PC-3 (cell line): ENCODE data around the gene SPINT3. TPM values are rescaled to one million over a fixed set of nuclear protein-coding genes. Genes with fewer than 3 reads are reported as not detected.

ENCODE experiments used
- ATAC-seq: fragments of 200-7000 bp; cut with Tn5 transposase; 2 replicates; pipeline ENCODE4 v1.9.1; 2020; ENCODE audit warnings: mild to moderate bottlenecking, moderate library complexity
- BruUV-seq: library from RNA; stranded (reverse); fragments of 400-500 nt; replicated peaks from 2 replicates; lab custom pipeline; 2021; lab: Mats Ljungman, UMichigan
- CTCF ChIA-PET: fragments of 300-600 bp; sonication (Branson Sonifier 250); formaldehyde crosslinking; loops from one replicate; lab custom pipeline; 2022; ENCODE audit warnings: antibody characterized with exemption; lab: Charles Lee
- POLR2A ChIA-PET: fragments of 300-600 bp; sonication (Branson Sonifier 250); formaldehyde crosslinking; loops from one replicate; lab custom pipeline; 2022; ENCODE audit warnings: antibody characterized with exemption; ENCODE audit not compliant: unreplicated experiment; lab: Charles Lee
- DNase-seq: peaks from one replicate; pipeline ENCODE4 v3.0.0-alpha.2; 2015
- H2AFZ ChIP-seq: fragments of 300-600 bp; sonication (generic); 2 replicates; pipeline ENCODE4 v1.6.0; 2016; ENCODE audit warnings: antibody characterized with exemption, low read length
- H3F3A ChIP-seq: fragments of 300-600 bp; sonication (generic); one replicate; pipeline ENCODE4 v1.6.0; 2017; ENCODE audit warnings: antibody characterized with exemption, low read length, control low read depth, mild to moderate bottlenecking; ENCODE audit not compliant: unreplicated experiment
- H3K27ac ChIP-seq: fragments of 300-600 bp; sonication (generic); 2 replicates; pipeline ENCODE4 v1.5.1; 2016; ENCODE audit warnings: mild to moderate bottlenecking, low read length
- H3K27me3 ChIP-seq: fragments of 300-600 bp; sonication (generic); 2 replicates; pipeline ENCODE4 v1.6.1; 2016; ENCODE audit warnings: low read length, mixed read lengths
- H3K36me3 ChIP-seq: fragments of 300-600 bp; sonication (generic); 2 replicates; pipeline ENCODE4 v1.6.1; 2016; ENCODE audit warnings: low read depth, mixed run types, low read length, mixed read lengths
- H3K4me1 ChIP-seq: fragments of 300-600 bp; sonication (generic); 2 replicates; pipeline ENCODE4 v1.5.1; 2016; ENCODE audit warnings: low read length; ENCODE audit not compliant: insufficient read depth
- H3K4me2 ChIP-seq: fragments of 300-600 bp; sonication (generic); 2 replicates; pipeline ENCODE4 v1.6.0; 2016; ENCODE audit warnings: low read length
- H3K4me3 ChIP-seq: fragments of 300-600 bp; sonication (generic); 2 replicates; pipeline ENCODE4 v1.5.1; 2016; ENCODE audit warnings: mild to moderate bottlenecking, low read length, mixed read lengths
- H3K79me2 ChIP-seq: fragments of 300-600 bp; sonication (generic); 2 replicates; pipeline ENCODE4 v1.6.1; 2017; ENCODE audit warnings: low read length, mixed read lengths
- H3K9ac ChIP-seq: fragments of 300-600 bp; sonication (generic); 2 replicates; pipeline ENCODE4 v1.6.0; 2016; ENCODE audit warnings: mild to moderate bottlenecking, low read length
- H3K9me2 ChIP-seq: fragments of 300-600 bp; sonication (generic); replicated peaks from 2 replicates; pipeline ENCODE4 v1.6.1; 2016; ENCODE audit warnings: mixed run types, low read length, mixed read lengths
- H3K9me3 ChIP-seq: fragments of 300-600 bp; sonication (generic); 2 replicates; pipeline ENCODE4 v1.6.1; 2016; ENCODE audit warnings: low read length, mixed read lengths
- H4K20me1 ChIP-seq: fragments of 300-600 bp; sonication (generic); 2 replicates; pipeline ENCODE4 v1.6.1; 2016; ENCODE audit warnings: low read length, mixed read lengths
- EZH2 ChIP-seq: fragments of 300-600 bp; sonication (generic); IDR thresholded peaks from one replicate; pipeline ENCODE4 v1.6.1; 2017; ENCODE audit warnings: antibody characterized with exemption, mild to moderate bottlenecking, low read length; ENCODE audit not compliant: unreplicated experiment
- EZH2phosphoT487 ChIP-seq: fragments of 300-600 bp; sonication (generic); IDR thresholded peaks from 2 replicates; pipeline ENCODE4 v1.6.1; 2018; ENCODE audit warnings: mild to moderate bottlenecking, antibody characterized with exemption, low read length, borderline replicate concordance
- intact Hi-C: fragments of 100-400 bp; cut with micrococcal nuclease; formaldehyde crosslinking; loops from 2 replicates; pipeline ENCODE4 v1.9.0; 2023
- total RNA-seq: library from RNA; depleted of rRNA; stranded (reverse); fragments of >200 nt; gene quantifications from 2 replicates; pipeline ENCODE4 v1.2.3, GENCODE V29; 2014
- TF ChIP-seq, protein P1 (sequence below): fragments of 300-600 bp; sonication (generic); conservative IDR thresholded peaks from 2 replicates; pipeline ENCODE4 v1.5.1; 2017; ENCODE audit warnings: antibody characterized with exemption, low read depth, mild to moderate bottlenecking, low read length

The SPINT3 gene
- total RNA-seq, 1 experiment from 2014 or later = not detected

DNA sequence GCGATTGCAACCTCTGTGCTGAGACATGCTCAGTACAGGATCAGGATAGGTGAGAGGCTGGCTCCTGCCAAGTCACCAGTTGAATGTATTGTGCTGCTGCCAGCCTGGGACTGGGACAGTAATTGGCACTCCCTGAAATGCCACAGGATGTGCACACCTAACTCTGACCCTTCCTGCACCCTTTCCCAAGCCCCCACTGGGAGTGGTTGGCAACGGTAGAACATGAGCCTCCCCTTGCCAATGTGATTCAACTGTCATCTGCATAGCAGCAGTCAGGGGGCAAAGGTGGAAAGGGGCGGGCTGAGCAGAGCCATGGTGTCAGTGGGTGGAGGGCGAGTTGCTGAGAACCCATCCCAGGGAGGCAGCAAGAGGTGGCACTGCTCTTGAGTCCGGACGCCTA is 15.4 kb downstream of the SPINT3 start:
- Histone ChIP-seq H3K9me2 (no peaks in the 10 kb centered on the region), H3K4me1 (no peaks in the 10 kb centered on the region), H4K20me1 (no peaks in the 10 kb centered on the region), H3K27ac (no peak overlapping the region), H3K79me2 (no peaks in the 10 kb centered on the region), H3K4me2 (no peak overlapping the region), H3K4me3 (no peak overlapping the region), H3K9me3 (no peaks in the 10 kb centered on the region), H3K9ac (no peak overlapping the region), H3K27me3 (peaks cover 4% of the 10 kb centered on the region; the same call in 1 of the 2 replicates), H3K36me3 (no peaks in the 10 kb centered on the region), H3F3A (no peaks in the 10 kb centered on the region), H2AFZ (no peak overlapping the region)
- CTCF ChIA-PET = no interaction called here
- ATAC-seq (peak; percentile 24), DNase-seq (peak; percentile 28)
- TF ChIP-seq EZH2 (no peak), EZH2phosphoT487 (no peak)
- TF ChIP-seq, protein P1, sequence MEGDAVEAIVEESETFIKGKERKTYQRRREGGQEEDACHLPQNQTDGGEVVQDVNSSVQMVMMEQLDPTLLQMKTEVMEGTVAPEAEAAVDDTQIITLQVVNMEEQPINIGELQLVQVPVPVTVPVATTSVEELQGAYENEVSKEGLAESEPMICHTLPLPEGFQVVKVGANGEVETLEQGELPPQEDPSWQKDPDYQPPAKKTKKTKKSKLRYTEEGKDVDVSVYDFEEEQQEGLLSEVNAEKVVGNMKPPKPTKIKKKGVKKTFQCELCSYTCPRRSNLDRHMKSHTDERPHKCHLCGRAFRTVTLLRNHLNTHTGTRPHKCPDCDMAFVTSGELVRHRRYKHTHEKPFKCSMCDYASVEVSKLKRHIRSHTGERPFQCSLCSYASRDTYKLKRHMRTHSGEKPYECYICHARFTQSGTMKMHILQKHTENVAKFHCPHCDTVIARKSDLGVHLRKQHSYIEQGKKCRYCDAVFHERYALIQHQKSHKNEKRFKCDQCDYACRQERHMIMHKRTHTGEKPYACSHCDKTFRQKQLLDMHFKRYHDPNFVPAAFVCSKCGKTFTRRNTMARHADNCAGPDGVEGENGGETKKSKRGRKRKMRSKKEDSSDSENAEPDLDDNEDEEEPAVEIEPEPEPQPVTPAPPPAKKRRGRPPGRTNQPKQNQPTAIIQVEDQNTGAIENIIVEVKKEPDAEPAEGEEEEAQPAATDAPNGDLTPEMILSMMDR = no peak
- BruUV-seq = no TSS peak
- intact Hi-C loops = no loop called here
- POLR2A ChIA-PET = no interaction called here

DNA sequence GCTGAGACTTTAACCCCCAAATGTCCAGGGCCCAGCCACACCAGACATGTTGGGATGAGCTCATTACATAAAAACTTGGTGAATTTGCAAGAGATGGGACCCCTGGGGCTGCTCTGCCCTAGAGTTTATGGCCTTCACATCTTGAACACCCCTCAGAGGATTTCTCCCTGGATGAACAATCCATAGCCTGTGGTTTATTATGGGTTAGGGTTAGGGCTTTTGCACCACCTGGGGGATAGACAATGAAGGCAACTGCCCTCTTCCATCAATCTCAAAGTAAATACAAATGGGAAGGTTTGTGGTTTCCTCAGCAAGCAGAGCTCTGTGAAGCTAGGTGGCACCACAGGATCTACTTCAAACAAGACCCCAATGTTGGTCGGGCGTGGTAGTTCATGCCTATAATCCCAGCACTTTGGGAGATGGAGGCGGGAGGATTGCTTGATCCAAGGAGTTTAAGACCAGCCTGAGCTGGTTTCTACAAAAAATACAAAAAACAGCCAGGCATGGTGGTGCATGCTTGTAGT is 17.4 kb downstream of the SPINT3 start:
- no peaks in the 10 kb centered on the region for H4K20me1 ChIP-seq
- H3K9me2 ChIP-seq = no peaks in the 10 kb centered on the region
- no peak overlapping the region for H3K4me2 ChIP-seq
- no peak overlapping the region for H2AFZ ChIP-seq
- ChIA-PET CTCF (no interaction called here), POLR2A (no interaction called here)
- no peaks in the 10 kb centered on the region for H3K4me1 ChIP-seq
- intact Hi-C loops = no loop called here
- no peak overlapping the region for H3K9ac ChIP-seq
- TF ChIP-seq, protein P1 = 0 out of 2 replicates have a peak, but pooled peaks have one; percentile 11
- TF ChIP-seq EZH2phosphoT487 (no peak), EZH2 (no peak)
- no peak overlapping the region for H3K4me3 ChIP-seq
- DNase-seq (peak; percentile 10), ATAC-seq (no peak)
- no TSS peak for BruUV-seq
- no peaks in the 10 kb centered on the region for H3K9me3 ChIP-seq
- no peaks in the 10 kb centered on the region for H3K79me2 ChIP-seq
- no peaks in the 10 kb centered on the region for H3K36me3 ChIP-seq
- H3K27ac ChIP-seq = no peak overlapping the region
- no peaks in the 10 kb centered on the region for H3F3A ChIP-seq
- peaks cover 4% of the 10 kb centered on the region; the same call in 1 of the 2 replicates for H3K27me3 ChIP-seq

DNA sequence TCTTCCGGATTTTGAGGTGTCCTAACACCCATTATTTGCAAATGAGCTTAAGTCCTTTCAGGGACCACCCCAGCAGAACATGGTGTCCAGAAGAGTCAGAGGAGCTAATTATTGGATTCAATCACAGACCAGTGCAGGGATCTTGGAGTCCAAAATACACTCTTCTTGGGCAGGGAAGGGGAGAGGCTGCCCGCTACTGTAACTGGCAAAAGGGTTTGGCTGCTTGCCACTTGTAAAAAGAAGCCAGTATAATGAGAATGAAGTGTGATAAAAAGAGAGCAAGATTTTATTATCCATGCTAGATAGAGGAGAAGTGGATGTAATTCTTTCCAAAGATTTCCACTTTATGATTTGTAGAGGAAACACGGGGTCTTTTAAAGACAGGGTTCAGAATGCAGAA is 19.3 kb downstream of the SPINT3 start:
- Histone ChIP-seq H3K36me3 (no peaks in the 10 kb centered on the region), H2AFZ (no peak overlapping the region), H3K27me3 (peaks cover 4% of the 10 kb centered on the region; the same call in 1 of the 2 replicates), H3K27ac (no peak overlapping the region), H3K9me2 (no peaks in the 10 kb centered on the region), H3K9ac (no peak overlapping the region), H3K9me3 (no peaks in the 10 kb centered on the region), H3K4me3 (no peak overlapping the region), H3K79me2 (no peaks in the 10 kb centered on the region), H3K4me2 (no peak overlapping the region), H4K20me1 (no peaks in the 10 kb centered on the region), H3K4me1 (no peaks in the 10 kb centered on the region), H3F3A (no peaks in the 10 kb centered on the region)
- ChIA-PET CTCF (no interaction called here), POLR2A (no interaction called here)
- no peak for TF ChIP-seq EZH2phosphoT487
- TF ChIP-seq EZH2 = no peak
- TF ChIP-seq, protein P1 = no peak
- DNase-seq (no peak), ATAC-seq (no peak)
- BruUV-seq = no TSS peak
- intact Hi-C loops = no loop called here
